GM18519 (cell line): ENCODE results near the gene EPHB6.

Experiments used
- ATAC-seq: cut with Tn5 transposase; IDR thresholded peaks from one replicate; pipeline ENCODE4 v1.9.1; 2021; ENCODE audit warnings: mild to moderate bottlenecking, moderate library complexity; ENCODE audit not compliant: unreplicated experiment, low FRiP score

EPHB6 gene, protein sequence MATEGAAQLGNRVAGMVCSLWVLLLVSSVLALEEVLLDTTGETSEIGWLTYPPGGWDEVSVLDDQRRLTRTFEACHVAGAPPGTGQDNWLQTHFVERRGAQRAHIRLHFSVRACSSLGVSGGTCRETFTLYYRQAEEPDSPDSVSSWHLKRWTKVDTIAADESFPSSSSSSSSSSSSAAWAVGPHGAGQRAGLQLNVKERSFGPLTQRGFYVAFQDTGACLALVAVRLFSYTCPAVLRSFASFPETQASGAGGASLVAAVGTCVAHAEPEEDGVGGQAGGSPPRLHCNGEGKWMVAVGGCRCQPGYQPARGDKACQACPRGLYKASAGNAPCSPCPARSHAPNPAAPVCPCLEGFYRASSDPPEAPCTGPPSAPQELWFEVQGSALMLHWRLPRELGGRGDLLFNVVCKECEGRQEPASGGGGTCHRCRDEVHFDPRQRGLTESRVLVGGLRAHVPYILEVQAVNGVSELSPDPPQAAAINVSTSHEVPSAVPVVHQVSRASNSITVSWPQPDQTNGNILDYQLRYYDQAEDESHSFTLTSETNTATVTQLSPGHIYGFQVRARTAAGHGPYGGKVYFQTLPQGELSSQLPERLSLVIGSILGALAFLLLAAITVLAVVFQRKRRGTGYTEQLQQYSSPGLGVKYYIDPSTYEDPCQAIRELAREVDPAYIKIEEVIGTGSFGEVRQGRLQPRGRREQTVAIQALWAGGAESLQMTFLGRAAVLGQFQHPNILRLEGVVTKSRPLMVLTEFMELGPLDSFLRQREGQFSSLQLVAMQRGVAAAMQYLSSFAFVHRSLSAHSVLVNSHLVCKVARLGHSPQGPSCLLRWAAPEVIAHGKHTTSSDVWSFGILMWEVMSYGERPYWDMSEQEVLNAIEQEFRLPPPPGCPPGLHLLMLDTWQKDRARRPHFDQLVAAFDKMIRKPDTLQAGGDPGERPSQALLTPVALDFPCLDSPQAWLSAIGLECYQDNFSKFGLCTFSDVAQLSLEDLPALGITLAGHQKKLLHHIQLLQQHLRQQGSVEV

GRCh38 chr7:142854372-142855113, at the start of gene EPHB6:
EPHB6 (plus strand) TSS chr7:142855076; CDS start chr7:142863228, 8,152 bp downstream.
- peak; percentile 39 for ATAC-seq

DNA sequence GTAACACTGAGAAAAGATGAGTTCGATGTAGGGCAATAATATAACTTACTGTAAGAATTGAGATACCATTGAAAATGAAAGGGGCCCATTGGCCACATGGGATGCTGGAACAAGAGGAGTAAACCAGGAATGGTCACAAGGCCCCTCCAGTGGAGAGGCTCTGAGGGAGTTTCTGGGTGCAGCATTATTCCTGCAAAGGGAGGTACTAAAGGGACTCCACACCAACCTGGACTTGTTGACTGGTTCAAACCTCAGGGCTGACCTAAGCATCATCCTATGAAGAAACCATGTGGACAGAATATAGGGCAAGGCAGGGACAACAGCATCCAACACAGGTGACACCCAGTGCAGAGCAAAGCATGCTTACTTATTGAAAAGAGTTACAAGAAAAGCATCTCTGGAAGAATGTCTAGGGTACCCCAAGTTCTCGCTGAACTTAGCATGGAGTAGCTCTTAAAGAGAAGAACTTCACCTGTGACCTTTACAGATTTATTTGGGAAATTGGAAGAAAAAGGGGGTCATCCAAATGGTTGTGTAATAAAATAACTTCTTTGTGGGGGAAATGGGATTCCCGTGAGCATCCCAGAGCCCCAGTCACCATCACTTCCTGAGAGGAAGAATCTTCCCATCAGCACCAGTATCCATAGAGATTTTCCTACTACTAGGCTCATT, 49.4 kb upstream of the EPHB6 start:
- no peak for ATAC-seq

- ATAC-seq: no peak
Observed at GRCh38 chr7:142806022-142806356, 48.9 kb upstream of the EPHB6 start.

GRCh38 chr7:142806957-142807356, 47.9 kb upstream of the EPHB6 start:
- no peak for ATAC-seq

DNA sequence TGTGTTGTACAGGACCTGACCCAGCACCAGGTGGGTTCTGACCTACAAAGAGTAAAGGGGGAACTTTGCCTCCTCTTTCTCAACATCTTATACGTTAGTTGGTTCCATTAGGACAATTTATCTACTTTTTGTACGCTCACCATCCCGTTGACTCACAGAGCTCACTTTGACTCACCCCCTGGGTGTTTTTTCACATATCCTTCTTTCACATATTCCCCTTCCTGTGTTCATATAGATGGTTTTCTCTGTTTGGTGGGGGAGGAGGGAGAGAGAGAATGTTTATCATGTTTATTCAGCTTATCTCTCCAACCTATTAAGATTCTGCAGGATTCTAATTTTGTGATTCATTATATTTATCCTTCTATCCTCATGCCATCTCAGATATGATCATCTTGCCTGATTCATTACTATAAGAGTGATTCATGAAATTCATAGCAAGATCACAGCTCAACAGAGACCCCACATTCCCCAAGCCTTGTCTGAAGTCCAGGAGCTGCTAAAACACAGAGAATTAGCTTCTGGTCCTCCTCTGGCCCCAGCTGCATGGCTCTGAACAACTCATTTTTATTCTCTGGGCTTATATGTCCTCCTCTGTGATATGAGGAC, 46.9 kb upstream of the EPHB6 start:
- peak; percentile 14 for ATAC-seq

GRCh38 chr7:142808461-142808801, 46.4 kb upstream of the EPHB6 start:
- ATAC-seq: peak; percentile 12

DNA sequence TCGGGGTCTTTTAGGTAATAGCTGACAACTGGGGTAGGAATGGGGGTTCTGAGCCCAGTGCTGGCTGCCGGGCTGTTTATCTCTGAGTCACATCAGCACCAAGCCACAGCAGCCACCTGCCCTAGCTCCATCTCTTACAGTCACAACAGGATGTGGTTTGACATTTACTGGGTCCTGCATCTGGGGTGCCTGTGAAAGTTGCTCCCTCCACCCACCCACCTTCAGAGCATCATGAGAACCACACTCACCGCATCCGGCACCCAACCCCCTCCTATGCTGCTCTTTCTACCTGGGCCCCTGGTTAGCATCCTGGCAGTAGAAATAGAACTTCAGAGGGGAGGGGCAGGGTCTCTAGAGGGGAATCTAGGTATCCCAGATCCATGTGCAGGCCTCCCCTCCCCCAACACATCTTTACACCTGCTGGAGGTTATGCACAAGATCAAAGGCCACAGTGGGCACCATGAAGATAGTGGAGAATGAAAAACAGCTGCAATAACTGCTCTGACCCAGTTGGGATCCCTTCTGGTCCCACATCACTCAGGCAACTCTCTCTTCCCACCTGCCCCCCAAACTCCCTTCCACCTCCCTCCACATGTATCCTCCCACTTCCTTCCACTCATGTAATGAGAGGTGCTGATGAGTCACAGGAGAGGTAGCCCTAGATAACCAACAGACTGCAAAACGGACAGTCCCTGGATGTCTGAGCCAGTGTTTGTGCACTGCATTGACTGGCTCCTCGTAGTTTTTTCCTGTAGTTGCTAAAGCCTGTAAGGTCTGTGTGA, 45.9 kb upstream of the EPHB6 start:
- ATAC-seq: peak; percentile 87

DNA sequence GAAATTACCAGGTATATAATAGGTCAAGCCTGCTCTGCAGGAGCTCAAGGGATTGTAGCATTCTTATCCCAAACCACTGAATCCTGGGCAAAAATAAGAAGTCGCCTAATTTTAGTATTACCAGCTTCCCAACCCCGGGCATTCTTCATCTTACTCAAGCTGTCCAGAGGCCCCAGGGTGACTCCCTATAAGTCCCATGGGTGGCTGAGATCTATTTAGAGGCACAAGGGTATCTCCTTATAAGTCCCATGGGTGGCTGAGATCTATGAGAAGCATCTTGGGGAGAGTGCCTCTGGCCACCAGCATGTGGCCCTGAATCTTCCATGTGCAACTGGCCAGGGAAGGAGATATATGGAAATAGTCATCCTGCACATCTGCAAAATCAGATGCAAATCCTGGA, 45.2 kb upstream of the EPHB6 start:
- ATAC-seq: no peak

DNA sequence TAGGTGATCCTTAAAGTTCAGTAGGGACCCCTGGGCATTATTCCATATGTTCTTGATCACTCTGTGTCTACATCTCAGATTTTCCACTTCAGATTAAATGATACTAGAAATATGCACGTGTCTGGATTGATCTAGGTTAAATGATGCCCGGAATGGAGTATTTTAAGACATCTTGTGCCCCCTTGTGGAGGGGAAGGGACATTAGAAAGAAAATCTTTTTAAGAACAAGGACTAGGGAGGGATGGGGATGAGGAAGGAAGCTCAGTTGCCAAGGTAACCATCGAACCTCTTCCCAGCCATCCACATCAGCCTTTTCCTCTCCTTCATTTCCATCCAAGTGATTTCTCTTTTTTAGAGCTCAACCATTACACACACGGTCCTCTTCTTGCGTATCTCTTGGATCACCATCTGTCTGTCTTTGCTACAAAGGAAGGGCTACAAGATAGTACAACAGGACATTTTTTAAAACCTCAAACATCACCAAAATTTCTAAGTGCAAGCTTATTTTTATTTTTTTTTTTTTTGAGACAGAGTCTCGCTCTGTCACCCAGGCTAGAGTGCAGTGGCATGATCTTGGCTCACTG, 43.6 kb upstream of the EPHB6 start:
- ATAC-seq: no peak

DNA sequence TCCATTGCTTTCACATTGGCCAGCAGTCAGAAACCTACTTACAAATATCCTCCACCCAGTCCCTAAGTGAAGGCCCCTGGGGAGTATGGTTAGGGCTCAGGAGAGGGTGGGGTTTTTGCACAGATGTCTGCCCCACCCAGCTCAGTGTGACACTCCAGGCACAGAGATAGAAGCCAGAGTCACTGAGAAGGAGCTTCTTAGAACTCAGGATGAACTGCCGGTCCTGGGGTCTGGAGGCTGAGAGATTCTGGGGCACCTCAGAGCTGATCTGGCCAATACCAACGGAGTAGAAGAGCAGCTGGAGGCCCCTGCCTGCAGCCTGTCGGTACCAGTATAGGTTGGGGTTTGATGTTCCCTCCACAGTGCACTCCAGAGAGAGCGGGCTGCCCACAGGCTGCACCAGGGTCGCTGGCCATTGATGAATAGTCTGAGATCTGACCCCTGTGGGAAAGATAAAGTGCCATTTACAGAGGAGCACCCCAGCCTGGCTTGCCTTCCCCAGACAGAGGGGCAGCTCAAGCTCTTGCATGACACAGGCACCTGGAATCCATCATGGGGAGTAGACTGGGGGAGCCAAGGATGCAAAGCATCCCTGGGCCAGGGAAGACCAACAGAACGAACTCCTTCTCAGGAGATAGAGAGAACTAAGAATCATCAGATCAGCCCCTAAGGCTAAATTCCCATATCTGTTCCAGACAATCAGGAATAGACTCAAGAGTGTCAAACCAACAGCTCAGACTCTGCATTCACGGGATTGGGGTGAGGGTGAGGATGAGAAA, 42.2 kb upstream of the EPHB6 start:
- ATAC-seq: no peak

DNA sequence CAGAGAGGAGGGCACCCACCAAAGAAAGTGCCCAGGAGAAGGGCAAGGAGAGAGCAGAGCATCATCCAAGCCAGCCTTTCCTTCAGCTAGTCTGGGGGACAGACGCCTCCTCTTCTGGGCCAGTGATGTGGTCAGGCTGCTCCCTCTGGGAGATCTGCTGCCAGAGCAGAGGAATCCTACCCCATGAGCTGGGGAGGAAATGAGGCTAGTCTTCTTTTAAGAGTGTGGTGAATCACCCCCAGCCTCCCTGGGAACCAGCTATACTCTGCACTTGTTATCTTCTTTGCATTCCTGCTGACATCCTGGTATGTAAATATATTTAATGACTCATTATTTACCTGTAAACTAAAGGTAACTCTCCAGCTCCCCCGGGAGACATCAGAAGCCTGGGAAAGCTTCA, 41.6 kb upstream of the EPHB6 start:
- ATAC-seq: no peak

DNA sequence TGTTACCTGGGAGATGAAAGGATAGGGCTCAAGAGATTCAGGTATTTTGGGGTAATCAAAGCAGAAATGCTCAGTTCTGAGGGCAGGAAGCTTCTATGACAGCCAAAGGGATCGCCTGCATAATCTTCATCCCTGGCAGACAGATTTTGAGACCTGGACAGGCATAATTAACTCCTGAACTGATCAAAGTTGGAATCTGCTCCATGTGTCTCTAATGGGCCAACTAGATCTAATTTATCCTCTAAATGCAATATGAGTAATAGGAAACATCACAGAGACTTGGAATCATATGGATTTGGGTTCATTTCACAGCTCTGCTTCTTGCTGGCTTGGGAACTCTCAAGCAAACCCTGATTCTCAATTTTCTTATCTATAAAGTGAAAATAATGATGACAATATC, 41.2 kb upstream of the EPHB6 start:
- ATAC-seq: no peak

DNA sequence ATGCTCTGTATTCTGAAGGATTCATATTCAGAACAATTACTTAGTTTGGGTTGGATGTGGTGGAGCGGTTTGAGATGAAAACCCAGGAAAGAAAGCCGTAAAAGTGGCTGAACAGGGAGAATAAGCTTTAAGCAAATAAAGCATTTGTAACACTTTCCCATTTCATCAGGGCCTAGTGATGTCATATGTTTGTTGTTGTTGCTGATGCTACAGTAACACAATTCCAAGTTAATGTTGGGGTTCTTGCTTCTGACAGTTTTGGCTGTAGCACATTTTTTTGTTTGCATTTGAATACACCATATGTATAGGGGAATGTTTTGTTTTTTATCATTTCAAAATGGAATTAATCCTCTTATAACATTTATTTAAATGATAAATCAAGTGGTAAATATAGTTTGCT, 40.4 kb upstream of the EPHB6 start:
- ATAC-seq: no peak

DNA sequence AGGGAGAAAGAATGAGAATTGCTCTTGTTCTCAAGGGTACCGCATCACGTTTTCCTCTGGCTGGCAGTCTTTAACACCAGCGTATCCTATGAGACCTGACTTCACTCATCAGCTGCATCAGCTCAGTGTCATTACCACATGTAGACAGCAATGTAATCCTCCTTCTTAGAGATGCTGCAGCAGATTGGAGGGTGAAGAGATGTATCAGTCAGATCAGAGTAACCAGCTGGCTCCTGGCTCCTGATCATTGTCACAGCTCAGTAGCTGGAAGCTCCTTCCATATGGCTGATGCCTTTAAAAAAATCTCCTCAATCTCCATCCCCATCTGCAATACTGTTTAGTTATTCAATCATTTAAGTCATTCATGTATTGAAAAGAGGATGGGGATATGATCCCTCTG, 39.7 kb upstream of the EPHB6 start:
- no peak for ATAC-seq

DNA sequence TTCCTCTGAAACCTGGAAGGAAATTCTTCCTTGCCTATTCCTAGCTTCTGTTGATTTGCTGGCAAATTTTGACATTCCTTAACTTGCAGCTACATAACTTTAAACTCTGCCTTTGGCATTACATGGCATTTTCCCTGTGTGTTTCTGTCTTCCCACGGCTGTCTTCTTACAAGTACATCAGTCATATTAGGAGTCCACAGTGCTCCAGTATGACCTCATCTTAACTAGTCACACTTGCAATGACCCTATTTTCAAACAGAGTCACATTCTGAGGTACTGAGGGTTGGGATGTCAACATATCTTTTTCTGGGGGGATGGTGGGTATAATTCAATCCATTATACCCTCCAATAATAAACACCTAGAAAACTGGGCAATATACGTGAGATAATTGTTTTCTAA, 37.4 kb upstream of the EPHB6 start:
- no peak for ATAC-seq

GRCh38 chr7:142819530-142819929, 35.3 kb upstream of the EPHB6 start:
- ATAC-seq: no peak

DNA sequence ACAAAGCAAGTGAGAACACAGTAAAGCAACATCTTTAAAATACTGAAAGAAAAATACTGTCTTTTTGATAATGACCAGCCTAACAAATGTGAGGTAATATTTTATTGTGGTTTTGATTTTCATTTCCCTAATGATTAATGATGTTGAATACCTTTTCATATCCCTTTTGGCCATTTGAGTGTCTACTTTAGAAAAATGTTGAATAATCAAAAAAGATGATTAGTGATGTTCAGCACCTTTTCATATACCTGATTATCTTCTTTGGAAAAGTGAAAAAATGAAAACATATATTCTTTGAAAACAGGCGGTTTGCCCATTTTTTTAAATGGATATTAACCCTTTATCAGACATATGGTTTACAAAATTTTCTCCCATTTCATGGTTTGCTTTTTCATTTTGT, 32.2 kb upstream of the EPHB6 start:
- no peak for ATAC-seq

GRCh38 chr7:142827951-142828500, 26.9 kb upstream of the EPHB6 start:
- no peak for ATAC-seq
